OCI-LY1 (cell line): ENCODE results near the gene SLC29A2.

ENCODE experiments used
- H2AFZ ChIP-seq: fragments of 200-600 bp; sonication (generic), shearing (Covaris generic); 2 replicates; pipeline ENCODE4 v1.6.0; 2014; ENCODE audit warnings: antibody characterized with exemption, mild to moderate bottlenecking, low read length
- H3F3A ChIP-seq: fragments of 200-600 bp; sonication (generic), shearing (Covaris generic); 2 replicates; pipeline ENCODE4 v1.6.0; 2014; ENCODE audit warnings: mild to moderate bottlenecking, antibody characterized with exemption, low read length, moderate library complexity; ENCODE audit not compliant: insufficient read depth
- H3K27ac ChIP-seq: fragments of 200-600 bp; sonication (generic); 2 replicates; pipeline ENCODE4 v1.5.1; 2014; ENCODE audit warnings: low read length, mixed run types, mild to moderate bottlenecking, low read depth; ENCODE audit not compliant: poor library complexity, severe bottlenecking
- H3K27me3 ChIP-seq: fragments of 200-600 bp; sonication (generic); 2 replicates; pipeline ENCODE4 v1.6.0; 2014; ENCODE audit warnings: antibody characterized with exemption, mild to moderate bottlenecking, low read length, moderate library complexity; ENCODE audit not compliant: insufficient read depth
- H3K36me3 ChIP-seq: fragments of 200-600 bp; sonication (generic); 2 replicates; pipeline ENCODE4 v1.6.1; 2014; ENCODE audit warnings: mild to moderate bottlenecking, antibody characterized with exemption, low read length, moderate library complexity, mixed read lengths; ENCODE audit not compliant: insufficient read depth
- H3K4me1 ChIP-seq: fragments of 200-600 bp; sonication (generic); 2 replicates; pipeline ENCODE4 v1.5.1; 2014; ENCODE audit warnings: mild to moderate bottlenecking, low read length, moderate library complexity; ENCODE audit not compliant: insufficient read depth, severe bottlenecking
- H3K4me2 ChIP-seq: fragments of 200-600 bp; sonication (generic), shearing (Covaris generic); 2 replicates; pipeline ENCODE4 v1.6.1; 2014; ENCODE audit warnings: low read length
- H3K4me3 ChIP-seq: fragments of 200-600 bp; sonication (generic); 2 replicates; pipeline ENCODE4 v1.5.1; 2014; ENCODE audit warnings: low read length, low read depth, mild to moderate bottlenecking, mixed read lengths; ENCODE audit not compliant: poor library complexity, severe bottlenecking
- H3K79me2 ChIP-seq: fragments of 200-600 bp; shearing (Covaris generic); 2 replicates; pipeline ENCODE4 v1.6.1; 2016; ENCODE audit warnings: mixed run types, low read length, mixed read lengths; ENCODE audit not compliant: insufficient read depth
- H3K9ac ChIP-seq: fragments of 200-600 bp; sonication (generic), shearing (Covaris generic); 2 replicates; pipeline ENCODE4 v1.6.1; 2014; ENCODE audit warnings: mild to moderate bottlenecking, low read length, mixed read lengths
- H3K9me2 ChIP-seq: fragments of 200-600 bp; sonication (generic), shearing (Covaris generic); 2 replicates; pipeline ENCODE4 v1.6.1; 2014; ENCODE audit warnings: low read depth, mild to moderate bottlenecking, low read length, mixed read lengths
- H3K9me3 ChIP-seq: fragments of 200-600 bp; shearing (Covaris generic); 2 replicates; pipeline ENCODE4 v1.6.1; 2014; ENCODE audit warnings: low read length, mixed read lengths
- H4K20me1 ChIP-seq: fragments of 200-600 bp; sonication (generic), shearing (Covaris generic); 2 replicates; pipeline ENCODE4 v1.6.0; 2016; ENCODE audit warnings: mild to moderate bottlenecking, low read length; ENCODE audit not compliant: insufficient read depth
- CTCF ChIP-seq: fragments of 200-600 bp; sonication (generic), shearing (Covaris generic); IDR thresholded peaks from 2 replicates; pipeline ENCODE4 v1.5.1; 2017; ENCODE audit warnings: mild to moderate bottlenecking, antibody characterized with exemption, low read length, moderate library complexity, mixed read lengths
- EZH2 ChIP-seq: fragments of 200-600 bp; sonication (generic), shearing (Covaris generic); IDR thresholded peaks from 2 replicates; pipeline ENCODE4 v1.8.0; 2017; ENCODE audit warnings: borderline replicate concordance, mixed run types, mild to moderate bottlenecking, antibody characterized with exemption, low read length, moderate library complexity, mixed read lengths

The SLC29A2 gene

DNA sequence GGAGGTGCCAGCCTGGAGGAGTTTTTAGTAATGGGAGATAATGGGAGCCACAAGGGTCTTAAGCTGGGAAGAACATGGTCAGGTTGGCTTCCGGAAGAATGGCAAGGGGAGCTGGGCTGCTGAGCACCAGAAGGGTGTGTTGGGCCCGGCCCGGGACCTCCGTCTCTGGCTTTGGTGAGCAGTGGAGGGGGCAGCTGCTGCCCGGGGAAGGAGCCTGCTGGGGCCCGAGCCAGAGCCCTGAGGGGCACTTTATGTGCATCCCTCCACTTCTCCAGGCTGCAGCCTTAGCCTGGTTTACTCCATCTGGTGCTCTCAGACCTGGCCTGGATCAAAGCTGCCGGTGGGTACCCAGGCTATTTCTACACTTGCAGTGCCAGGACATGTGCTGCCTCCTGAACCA is 40.5 kb upstream of the SLC29A2 start:
- H3K4me2 ChIP-seq, result no peak overlapping the region
- peaks cover 7% of the 10 kb centered on the region for H3K4me1 ChIP-seq
- H3K79me2 ChIP-seq, result no peaks in the 10 kb centered on the region
- no peak for TF ChIP-seq CTCF
- TF ChIP-seq EZH2, result no peak
- H2AFZ ChIP-seq, result no peak overlapping the region
- no peaks in the 10 kb centered on the region for H3K9me2 ChIP-seq
- H3K27ac ChIP-seq, result no peak overlapping the region
- no peaks in the 10 kb centered on the region for H3F3A ChIP-seq
- H3K36me3 ChIP-seq, result no peaks in the 10 kb centered on the region
- no peaks in the 10 kb centered on the region for H3K27me3 ChIP-seq
- no peaks in the 10 kb centered on the region for H4K20me1 ChIP-seq
- H3K4me3 ChIP-seq, result no peak overlapping the region
- H3K9me3 ChIP-seq, result no peaks in the 10 kb centered on the region
- H3K9ac ChIP-seq, result no peak overlapping the region

DNA sequence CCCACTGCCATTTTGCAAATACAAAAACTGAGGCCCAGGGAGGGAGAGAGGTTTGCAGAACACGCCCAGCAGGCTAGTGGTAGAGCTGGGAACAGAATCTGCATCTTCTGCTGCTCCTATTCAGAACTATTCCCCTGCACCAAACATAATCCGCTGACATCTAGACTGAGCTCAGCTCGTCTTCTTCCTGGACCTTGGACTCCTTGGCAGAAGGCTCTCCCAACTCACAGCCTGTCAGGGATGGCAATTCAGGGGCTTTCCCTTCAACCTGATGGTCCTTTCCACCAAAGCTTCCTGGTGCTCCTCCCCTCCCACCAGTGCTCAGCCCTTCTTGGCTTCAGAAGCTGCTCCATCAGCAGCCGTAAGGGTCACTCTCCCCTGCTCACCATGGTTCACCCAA is 39.8 kb upstream of the SLC29A2 start:
- no peak for TF ChIP-seq CTCF
- TF ChIP-seq EZH2, result no peak
- no peak overlapping the region for H3K9ac ChIP-seq
- H3F3A ChIP-seq, result no peaks in the 10 kb centered on the region
- H3K4me1 ChIP-seq, result peaks cover 7% of the 10 kb centered on the region
- no peak overlapping the region for H3K4me3 ChIP-seq
- H3K4me2 ChIP-seq, result no peak overlapping the region
- no peaks in the 10 kb centered on the region for H4K20me1 ChIP-seq
- no peaks in the 10 kb centered on the region for H3K9me3 ChIP-seq
- H2AFZ ChIP-seq, result no peak overlapping the region
- H3K27ac ChIP-seq, result no peak overlapping the region
- H3K36me3 ChIP-seq, result no peaks in the 10 kb centered on the region
- no peaks in the 10 kb centered on the region for H3K9me2 ChIP-seq
- H3K79me2 ChIP-seq, result no peaks in the 10 kb centered on the region
- H3K27me3 ChIP-seq, result no peaks in the 10 kb centered on the region

DNA sequence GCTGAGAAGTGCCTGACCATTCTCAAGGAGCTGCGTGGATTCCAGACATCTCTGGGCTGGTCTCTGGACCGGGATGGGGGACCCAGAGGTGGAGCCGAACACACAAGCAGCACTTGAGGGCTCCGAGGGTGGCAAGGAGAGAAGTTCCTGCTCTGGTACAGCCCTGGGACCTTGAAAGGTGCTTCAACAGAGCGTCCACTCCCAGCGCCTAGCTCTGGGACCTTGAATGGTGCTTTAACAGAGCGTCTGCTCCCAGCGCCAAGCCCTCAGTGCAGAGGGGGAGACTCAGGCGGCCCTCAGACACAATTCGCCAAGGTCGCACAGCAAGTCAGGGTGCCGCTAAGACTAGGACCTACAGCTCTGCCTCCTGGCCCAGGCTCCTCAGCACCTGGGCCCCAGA is 38.6 kb upstream of the SLC29A2 start:
- Histone ChIP-seq H3K36me3 (no peaks in the 10 kb centered on the region), H2AFZ (no peak overlapping the region), H4K20me1 (no peaks in the 10 kb centered on the region), H3K27ac (no peak overlapping the region), H3K4me3 (no peak overlapping the region), H3F3A (no peaks in the 10 kb centered on the region), H3K4me1 (peaks cover 7% of the 10 kb centered on the region), H3K27me3 (no peaks in the 10 kb centered on the region), H3K9me2 (no peaks in the 10 kb centered on the region), H3K9ac (no peak overlapping the region), H3K9me3 (no peaks in the 10 kb centered on the region), H3K79me2 (no peaks in the 10 kb centered on the region), H3K4me2 (no peak overlapping the region)
- TF ChIP-seq CTCF (no peak), EZH2 (no peak)
